Measurements from ENCODE around the gene KIR2DL1. TPM values are rescaled to one million over a fixed set of nuclear protein-coding genes. Genes with fewer than 3 reads are reported as not detected.

KIR2DL1 gene
- total and polyA plus RNA-seq, 9 of the 15 experiments (the other 6 are each of a cell fraction or from before 2014, with no cell fraction given), result not detected

Small RNAs within 50 kb of the gene (small RNA-seq; reads per million reads assigned to genes)
- not detected for gene KIR3DP1

Other genes with a start within 250 kb of the KIR2DL1 start
Only the 7 nearest of the 14 such genes appear.
- gene KIR3DL3, start 45.4 kb upstream of the KIR2DL1 start, total RNA-seq (2014; rRNA removed), result not detected in 2 replicates
- not detected in 2 replicates for gene KIR3DL3, start 45.4 kb upstream of the KIR2DL1 start, total RNA-seq (2014; rRNA removed; fragmentation: Illumina TruSeq; extraction: Trizol)
- gene KIR3DL3, start 45.4 kb upstream of the KIR2DL1 start, total RNA-seq (2015; rRNA removed; fragmentation: Illumina TruSeq; extraction: Trizol), result not detected in 2 replicates
- not detected in 2 replicates for gene KIR3DL3, start 45.4 kb upstream of the KIR2DL1 start, total RNA-seq (2021)
- not detected in 2 replicates for gene KIR3DL3, start 45.4 kb upstream of the KIR2DL1 start, polyA plus RNA-seq (2011; rRNA removed)
- not detected in 2 replicates for gene KIR3DL3, start 45.4 kb upstream of the KIR2DL1 start, polyA plus RNA-seq (2014; fragmentation: Illumina TruSeq; extraction: Trizol)
- gene KIR3DL3, start 45.4 kb upstream of the KIR2DL1 start, polyA plus RNA-seq (2014; fragmentation: Nextera tagmentation; extraction: Ambion mirVana), result under 1 TPM in 1 of 2 experiments, not detected in 1; 0.11 TPM
- not detected in 2 replicates for gene KIR3DL3, start 45.4 kb upstream of the KIR2DL1 start, polyA plus RNA-seq (2014; rRNA removed)
- not detected in 2 replicates for gene KIR2DL3, start 31.3 kb upstream of the KIR2DL1 start, total RNA-seq (2014; rRNA removed)
- not detected in 2 replicates for gene KIR2DL3, start 31.3 kb upstream of the KIR2DL1 start, total RNA-seq (2014; rRNA removed; fragmentation: Illumina TruSeq; extraction: Trizol)
- not detected in 2 replicates for gene KIR2DL3, start 31.3 kb upstream of the KIR2DL1 start, total RNA-seq (2015; rRNA removed; fragmentation: Illumina TruSeq; extraction: Trizol)
- not detected in 2 replicates for gene KIR2DL3, start 31.3 kb upstream of the KIR2DL1 start, total RNA-seq (2021)
- not detected in 2 replicates for gene KIR2DL3, start 31.3 kb upstream of the KIR2DL1 start, polyA plus RNA-seq (2011; rRNA removed)
- gene KIR2DL3, start 31.3 kb upstream of the KIR2DL1 start, polyA plus RNA-seq (2014; fragmentation: Illumina TruSeq; extraction: Trizol), result not detected in 2 replicates
- not detected for gene KIR2DL3, start 31.3 kb upstream of the KIR2DL1 start, polyA plus RNA-seq (2014; fragmentation: Nextera tagmentation; extraction: Ambion mirVana)
- gene KIR2DL3, start 31.3 kb upstream of the KIR2DL1 start, polyA plus RNA-seq (2014; rRNA removed), result not detected in 2 replicates
- not detected in 2 replicates for gene KIR2DL4, start 33.8 kb downstream of the KIR2DL1 start, total RNA-seq (2014; rRNA removed)
- gene KIR2DL4, start 33.8 kb downstream of the KIR2DL1 start, total RNA-seq (2014; rRNA removed; fragmentation: Illumina TruSeq; extraction: Trizol), result not detected in 2 replicates
- not detected in 2 replicates for gene KIR2DL4, start 33.8 kb downstream of the KIR2DL1 start, total RNA-seq (2015; rRNA removed; fragmentation: Illumina TruSeq; extraction: Trizol)
- not detected in 2 replicates for gene KIR2DL4, start 33.8 kb downstream of the KIR2DL1 start, total RNA-seq (2021)
- gene KIR2DL4, start 33.8 kb downstream of the KIR2DL1 start, polyA plus RNA-seq (2011; rRNA removed), result not detected in 2 replicates
- not detected in 2 replicates for gene KIR2DL4, start 33.8 kb downstream of the KIR2DL1 start, polyA plus RNA-seq (2014; fragmentation: Illumina TruSeq; extraction: Trizol)
- not detected for gene KIR2DL4, start 33.8 kb downstream of the KIR2DL1 start, polyA plus RNA-seq (2014; fragmentation: Nextera tagmentation; extraction: Ambion mirVana)
- not detected in 2 replicates for gene KIR2DL4, start 33.8 kb downstream of the KIR2DL1 start, polyA plus RNA-seq (2014; rRNA removed)
- gene KIR3DL1, start 46.7 kb downstream of the KIR2DL1 start, total RNA-seq (2014; rRNA removed), result not detected in 2 replicates
- not detected in 2 replicates for gene KIR3DL1, start 46.7 kb downstream of the KIR2DL1 start, total RNA-seq (2014; rRNA removed; fragmentation: Illumina TruSeq; extraction: Trizol)
- not detected in 2 replicates for gene KIR3DL1, start 46.7 kb downstream of the KIR2DL1 start, total RNA-seq (2015; rRNA removed; fragmentation: Illumina TruSeq; extraction: Trizol)
- gene KIR3DL1, start 46.7 kb downstream of the KIR2DL1 start, total RNA-seq (2021), result not detected in 2 replicates
- gene KIR3DL1, start 46.7 kb downstream of the KIR2DL1 start, polyA plus RNA-seq (2011; rRNA removed), result not detected in 2 replicates
- gene KIR3DL1, start 46.7 kb downstream of the KIR2DL1 start, polyA plus RNA-seq (2014; fragmentation: Illumina TruSeq; extraction: Trizol), result not detected in 2 replicates
- not detected for gene KIR3DL1, start 46.7 kb downstream of the KIR2DL1 start, polyA plus RNA-seq (2014; fragmentation: Nextera tagmentation; extraction: Ambion mirVana)
- not detected in 2 replicates for gene KIR3DL1, start 46.7 kb downstream of the KIR2DL1 start, polyA plus RNA-seq (2014; rRNA removed)
- not detected in 2 replicates for gene KIR2DS4, start 62.9 kb downstream of the KIR2DL1 start, total RNA-seq (2014; rRNA removed)
- gene KIR2DS4, start 62.9 kb downstream of the KIR2DL1 start, total RNA-seq (2014; rRNA removed; fragmentation: Illumina TruSeq; extraction: Trizol), result not detected in 2 replicates
- not detected in 2 replicates for gene KIR2DS4, start 62.9 kb downstream of the KIR2DL1 start, total RNA-seq (2015; rRNA removed; fragmentation: Illumina TruSeq; extraction: Trizol)
- gene KIR2DS4, start 62.9 kb downstream of the KIR2DL1 start, total RNA-seq (2021), result not detected in 2 replicates
- gene KIR2DS4, start 62.9 kb downstream of the KIR2DL1 start, polyA plus RNA-seq (2011; rRNA removed), result not detected in 2 replicates
- not detected in 2 replicates for gene KIR2DS4, start 62.9 kb downstream of the KIR2DL1 start, polyA plus RNA-seq (2014; fragmentation: Illumina TruSeq; extraction: Trizol)
- gene KIR2DS4, start 62.9 kb downstream of the KIR2DL1 start, polyA plus RNA-seq (2014; fragmentation: Nextera tagmentation; extraction: Ambion mirVana), result not detected
- not detected in 2 replicates for gene KIR2DS4, start 62.9 kb downstream of the KIR2DL1 start, polyA plus RNA-seq (2014; rRNA removed)
- gene KIR3DL2, start 80.7 kb downstream of the KIR2DL1 start, total RNA-seq (2014; rRNA removed), result not detected in 2 replicates
- not detected in 2 replicates for gene KIR3DL2, start 80.7 kb downstream of the KIR2DL1 start, total RNA-seq (2014; rRNA removed; fragmentation: Illumina TruSeq; extraction: Trizol)
- gene KIR3DL2, start 80.7 kb downstream of the KIR2DL1 start, total RNA-seq (2015; rRNA removed; fragmentation: Illumina TruSeq; extraction: Trizol), result not detected in 2 replicates
- gene KIR3DL2, start 80.7 kb downstream of the KIR2DL1 start, total RNA-seq (2021), result not detected in 2 replicates
- not detected in 2 replicates for gene KIR3DL2, start 80.7 kb downstream of the KIR2DL1 start, polyA plus RNA-seq (2011; rRNA removed)
- gene KIR3DL2, start 80.7 kb downstream of the KIR2DL1 start, polyA plus RNA-seq (2014; fragmentation: Illumina TruSeq; extraction: Trizol), result not detected in 2 replicates
- not detected for gene KIR3DL2, start 80.7 kb downstream of the KIR2DL1 start, polyA plus RNA-seq (2014; fragmentation: Nextera tagmentation; extraction: Ambion mirVana)
- gene KIR3DL2, start 80.7 kb downstream of the KIR2DL1 start, polyA plus RNA-seq (2014; rRNA removed), result not detected in 2 replicates
- not detected in 2 replicates for gene FCAR, start 104.4 kb downstream of the KIR2DL1 start, total RNA-seq (2014; rRNA removed)
- not detected in 2 replicates for gene FCAR, start 104.4 kb downstream of the KIR2DL1 start, total RNA-seq (2014; rRNA removed; fragmentation: Illumina TruSeq; extraction: Trizol)
- not detected in 2 replicates for gene FCAR, start 104.4 kb downstream of the KIR2DL1 start, total RNA-seq (2015; rRNA removed; fragmentation: Illumina TruSeq; extraction: Trizol)
- not detected in 2 replicates for gene FCAR, start 104.4 kb downstream of the KIR2DL1 start, total RNA-seq (2021)
- not detected in 2 replicates for gene FCAR, start 104.4 kb downstream of the KIR2DL1 start, polyA plus RNA-seq (2011; rRNA removed)
- gene FCAR, start 104.4 kb downstream of the KIR2DL1 start, polyA plus RNA-seq (2014; fragmentation: Illumina TruSeq; extraction: Trizol), result not detected in 2 replicates
- not detected for gene FCAR, start 104.4 kb downstream of the KIR2DL1 start, polyA plus RNA-seq (2014; fragmentation: Nextera tagmentation; extraction: Ambion mirVana)
- not detected in 2 replicates for gene FCAR, start 104.4 kb downstream of the KIR2DL1 start, polyA plus RNA-seq (2014; rRNA removed)

Measured in K562 (cell line).